TTC549 (cell line): Measurements from ENCODE around the gene TBCD.

Source experiments
- FAIRE-seq: peaks from 2 replicates; lab custom pipeline; 2012; peaks lifted over from hg19 to GRCh38; lab: Jason Lieb, UNC

The TBCD gene

GRCh38 chr17:82927661-82928601, 176.1 kb downstream of the TBCD start:
- FAIRE-seq = no peak

GRCh38 chr17:82929011-82929622, 177.3 kb downstream of the TBCD start:
- no peak for FAIRE-seq

- FAIRE-seq = no peak
Measured at GRCh38 chr17:82929676-82930042, 177.8 kb downstream of the TBCD start.

DNA sequence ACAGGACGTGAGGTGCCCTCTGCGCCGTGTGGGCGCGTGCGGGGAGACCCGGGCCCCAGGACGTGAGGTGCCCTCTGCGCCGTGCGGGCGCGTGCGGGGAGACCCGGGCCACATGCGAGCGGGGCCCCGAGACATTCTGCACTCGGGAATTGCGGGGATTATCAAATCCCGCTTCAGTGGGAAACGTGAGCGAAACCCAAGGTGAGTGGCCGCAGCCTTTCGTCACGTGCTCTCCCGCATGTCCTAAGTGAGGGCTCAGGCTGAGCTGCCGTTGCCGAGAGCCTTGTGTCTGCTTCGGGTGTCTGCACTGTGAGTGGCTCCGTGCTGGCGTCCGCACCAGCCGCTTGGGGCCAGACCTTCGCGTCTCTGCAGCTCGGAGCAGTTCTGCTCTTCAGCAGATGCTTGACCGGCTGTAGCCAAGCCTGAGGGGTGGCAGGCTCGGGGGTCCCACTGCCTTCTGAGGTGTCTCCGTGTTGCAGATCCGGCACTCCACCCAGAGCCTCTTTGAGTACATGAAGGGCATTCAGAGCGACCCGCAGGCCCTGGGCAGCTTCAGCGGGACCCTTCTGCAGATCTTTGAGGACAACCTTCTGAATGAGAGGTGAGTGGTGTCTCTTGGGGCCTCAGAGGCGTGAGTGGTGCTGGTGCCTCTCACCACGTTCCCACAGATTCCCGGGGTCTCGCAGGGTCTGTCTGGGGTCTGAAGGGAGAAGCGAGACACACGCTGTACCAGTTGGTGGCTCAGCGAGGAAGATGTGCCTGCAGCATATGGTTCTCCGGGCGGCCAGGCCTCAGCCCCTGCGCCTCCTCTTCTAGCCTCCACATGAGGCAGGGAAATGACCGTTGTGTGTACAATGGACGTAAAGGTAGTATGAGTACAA, 178.4 kb downstream of the TBCD start:
- no peak for FAIRE-seq

- FAIRE-seq = no peak
Measured at GRCh38 chr17:82930924-82931698, 179.2 kb downstream of the TBCD start.

DNA sequence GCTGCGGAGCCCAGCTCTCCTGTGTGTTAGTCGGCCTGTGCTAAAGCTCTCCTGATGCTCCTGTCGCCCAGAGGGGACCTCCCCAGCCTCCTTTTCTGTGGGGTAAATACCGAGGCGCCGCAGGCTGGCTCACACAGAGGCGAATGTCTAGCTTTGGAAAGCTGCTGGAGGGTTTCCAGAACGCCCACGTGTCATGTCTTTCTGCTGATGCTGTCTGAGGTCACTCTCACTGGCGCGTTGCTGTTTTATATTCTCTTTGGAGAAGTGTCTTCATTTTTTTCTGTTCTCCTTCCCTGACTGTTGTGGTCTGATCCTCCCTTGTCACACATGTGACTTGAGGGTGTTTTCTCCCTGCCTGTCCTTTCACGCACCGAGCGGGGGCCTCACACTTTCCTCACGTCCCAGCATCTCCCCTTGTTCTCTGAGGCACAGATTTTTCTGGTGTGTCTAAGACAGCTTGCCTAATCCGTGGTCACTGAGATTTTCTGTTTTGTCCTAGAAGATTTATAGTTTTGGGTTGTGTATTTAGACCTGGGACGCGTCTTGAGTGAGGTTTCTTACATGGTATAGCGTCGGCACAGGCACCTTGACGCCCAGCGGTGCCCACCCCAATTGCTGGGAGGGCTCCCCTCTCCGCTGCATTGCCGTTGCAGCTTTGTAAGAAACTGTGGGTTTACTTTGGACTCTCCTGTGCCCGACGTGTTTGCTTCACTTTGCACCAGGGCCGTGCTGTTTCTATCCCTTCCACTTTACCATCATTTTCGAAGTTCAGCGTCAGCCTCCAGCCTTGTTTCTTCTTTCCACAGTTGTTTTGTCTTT, 180.0 kb downstream of the TBCD start:
- FAIRE-seq = no peak

- FAIRE-seq = no peak
Measured at GRCh38 chr17:82932518-82933310, 180.8 kb downstream of the TBCD start.

DNA sequence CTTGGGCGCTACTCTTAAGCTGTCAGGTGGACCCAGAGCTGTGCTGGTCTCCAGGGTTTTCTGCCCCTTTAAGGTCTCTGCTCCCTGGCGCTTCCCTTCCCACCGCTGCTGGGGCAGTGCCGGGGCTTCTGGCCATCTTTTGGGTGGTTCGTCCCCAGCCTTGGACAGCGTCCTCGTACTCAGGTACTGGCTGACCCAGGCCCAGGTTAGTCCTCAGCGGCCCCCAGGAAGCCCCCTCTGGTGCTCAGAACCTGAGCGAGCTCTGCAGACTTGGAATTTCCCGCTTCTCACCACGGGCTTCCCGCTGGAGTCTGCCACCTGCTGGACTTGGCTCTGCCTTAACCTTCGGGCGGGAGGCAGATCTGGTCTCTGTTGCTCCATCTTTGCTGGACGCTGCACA, 182.0 kb downstream of the TBCD start:
- FAIRE-seq = no peak

GRCh38 chr17:82935966-82936767, 184.3 kb downstream of the TBCD start:
- FAIRE-seq = no peak

DNA sequence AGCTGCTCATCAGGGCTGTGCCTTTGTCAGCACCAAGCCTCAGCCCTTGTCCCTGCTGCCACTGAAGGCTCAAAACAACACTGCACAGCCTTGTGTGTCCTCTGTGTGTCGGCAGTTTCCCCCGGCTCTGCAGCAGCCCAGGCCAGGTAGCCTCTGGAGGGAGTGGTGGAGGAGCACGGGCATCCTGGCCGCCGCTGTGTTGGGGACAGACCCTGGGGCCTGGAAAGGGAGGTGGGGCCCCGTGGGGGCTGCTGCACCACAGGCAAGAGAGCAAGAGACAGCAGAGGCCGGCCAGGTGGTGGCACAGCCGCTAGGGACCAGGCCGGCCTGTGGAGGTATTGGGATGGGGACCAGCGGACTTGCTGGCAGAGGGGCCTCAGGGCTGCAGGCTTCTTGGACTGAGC, 184.9 kb downstream of the TBCD start:
- FAIRE-seq = no peak

- no peak for FAIRE-seq
Measured at GRCh38 chr17:82937411-82938371, 185.8 kb downstream of the TBCD start.

DNA sequence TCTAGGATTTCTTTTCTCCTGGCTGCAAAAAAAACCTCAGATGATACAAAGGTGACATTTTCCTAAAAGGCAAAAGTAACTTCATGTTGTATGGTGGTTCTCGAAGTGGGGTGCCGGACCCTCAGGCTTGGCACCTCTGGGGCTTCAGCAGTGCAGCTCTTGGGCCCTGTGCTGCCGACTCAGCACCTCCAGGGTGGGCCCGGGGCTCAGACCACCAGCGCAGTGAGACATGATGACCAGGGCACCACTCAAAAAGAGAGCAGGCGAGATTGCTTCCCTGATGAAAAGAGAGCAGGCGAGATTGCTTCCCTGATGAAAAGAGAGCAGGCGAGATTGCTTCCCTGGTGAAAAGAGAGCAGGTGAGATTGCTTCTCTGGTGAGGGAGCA, 186.6 kb downstream of the TBCD start:
- FAIRE-seq = no peak

DNA sequence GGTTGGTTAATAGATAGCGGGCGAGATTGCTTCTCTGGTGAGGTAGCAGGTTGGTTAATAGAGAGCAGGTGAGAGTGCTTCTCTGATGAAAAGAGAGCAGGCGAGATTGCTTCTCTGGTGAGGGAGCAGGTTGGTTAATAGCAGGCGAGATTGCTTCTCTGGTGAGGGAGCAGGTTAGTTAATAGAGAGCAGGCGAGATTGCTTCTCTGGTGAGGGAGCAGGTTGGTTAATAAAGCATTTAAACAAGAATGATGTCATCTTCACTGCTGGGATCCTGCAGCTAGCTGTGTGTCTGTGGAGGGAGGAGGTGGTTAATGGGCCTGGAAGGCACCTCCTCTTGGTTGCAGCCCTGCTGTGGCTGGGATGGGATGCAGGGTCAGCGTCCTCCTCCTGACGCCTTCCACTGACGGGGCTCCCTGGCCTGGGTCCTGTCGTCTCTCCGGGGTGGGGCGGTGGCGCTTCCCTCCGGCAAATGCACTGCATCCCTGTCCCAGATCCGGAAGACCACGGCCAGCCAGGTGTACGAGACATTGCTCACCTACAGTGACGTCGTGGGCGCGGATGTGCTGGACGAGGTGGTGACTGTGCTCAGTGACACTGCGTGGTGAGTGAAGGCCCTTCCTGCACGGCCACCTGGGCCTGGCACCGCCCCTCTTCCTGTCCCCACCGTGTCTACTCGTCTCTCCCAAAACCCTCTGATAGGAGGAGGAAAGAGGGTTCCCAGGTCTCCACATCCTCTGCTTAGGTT, 187.2 kb downstream of the TBCD start:
- no peak for FAIRE-seq

DNA sequence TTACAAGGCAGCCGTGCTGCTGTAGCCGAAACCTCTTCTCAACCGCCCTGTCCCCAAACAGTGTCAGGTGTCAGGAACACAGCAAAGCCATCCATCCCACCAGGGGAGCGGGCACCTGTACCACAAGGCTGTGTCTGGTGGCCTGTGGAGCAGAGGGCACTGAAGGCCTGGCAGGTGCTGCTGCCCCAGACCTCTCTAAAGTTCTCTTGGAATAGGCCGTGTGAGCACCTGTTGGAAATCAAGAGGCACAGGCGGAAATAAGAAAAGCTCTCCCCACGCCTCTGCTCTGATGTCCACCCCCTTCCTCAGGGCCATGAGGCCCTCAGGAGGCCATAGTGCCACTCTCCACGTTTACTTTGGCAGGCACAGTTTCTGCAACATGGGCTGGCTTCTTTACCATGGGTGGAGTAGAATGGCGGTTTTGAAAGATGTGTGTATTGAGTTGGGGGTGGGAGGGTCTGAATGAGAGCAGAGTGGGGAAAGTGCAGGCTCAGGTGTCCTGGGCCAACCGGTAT, 187.8 kb downstream of the TBCD start:
- FAIRE-seq = no peak

GRCh38 chr17:82940226-82941020, 188.6 kb downstream of the TBCD start:
- no peak for FAIRE-seq
